Fibroblast of pulmonary artery (primary cell): ENCODE data around the gene SEMA4A.

Source experiments
- DNase-seq: peaks from one replicate; pipeline ENCODE4 v3.0.0-alpha.2; 2010; ENCODE audit warnings: low read depth
- H3K4me3 ChIP-seq: replicated peaks from 2 replicates; pipeline ENCODE4 v1.5.1; 2011; ENCODE audit warnings: low read depth, mild to moderate bottlenecking, control low read depth, low read length, moderate library complexity
- CTCF ChIP-seq: IDR thresholded peaks from 2 replicates; pipeline ENCODE4 v1.5.1; 2011; ENCODE audit warnings: mild to moderate bottlenecking, control low read depth, low read length, inconsistent platforms; ENCODE audit errors: missing control alignments

Gene SEMA4A

DNA sequence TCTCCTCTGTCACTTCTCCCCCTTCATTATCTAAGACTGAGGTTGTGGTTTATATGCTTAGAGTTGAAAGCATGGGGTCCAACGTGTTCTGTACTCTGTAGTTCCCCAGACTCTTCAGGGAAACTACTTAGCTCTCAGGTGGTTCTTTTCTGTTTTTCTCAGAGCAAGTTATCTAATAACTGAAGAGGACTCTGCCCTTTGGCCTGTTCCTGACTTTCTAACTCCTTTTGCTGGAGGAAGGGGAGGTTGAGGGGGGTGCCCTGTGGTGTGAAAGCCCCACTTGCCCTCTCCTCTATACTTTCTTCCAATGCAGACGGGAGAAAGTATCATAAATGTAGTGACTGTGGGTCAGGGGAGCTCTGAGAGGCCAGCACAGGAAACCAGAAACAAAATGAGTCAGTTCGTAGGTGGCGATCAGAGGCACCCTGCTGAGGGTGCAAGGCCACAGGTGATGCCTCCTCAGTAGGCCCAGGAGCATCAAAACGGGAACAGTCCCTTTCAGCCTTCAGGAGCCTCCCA, 45.5 kb downstream of the SEMA4A start:
- TF ChIP-seq CTCF, result no peak
- H3K4me3 ChIP-seq, result no peak overlapping the region
- no peak for DNase-seq

GRCh38 chr1:156200044-156200443, 46.7 kb downstream of the SEMA4A start:
- no peak for TF ChIP-seq CTCF
- no peak overlapping the region for H3K4me3 ChIP-seq
- no peak for DNase-seq

GRCh38 chr1:156203331-156203730, 49.9 kb downstream of the SEMA4A start:
- TF ChIP-seq CTCF, result no peak
- DNase-seq, result peak; percentile 77
- H3K4me3 ChIP-seq, result no peak overlapping the region

- DNase-seq, result no peak
- no peak overlapping the region for H3K4me3 ChIP-seq
- TF ChIP-seq CTCF, result no peak
Measured at GRCh38 chr1:156204686-156205085, 51.3 kb downstream of the SEMA4A start.

DNA sequence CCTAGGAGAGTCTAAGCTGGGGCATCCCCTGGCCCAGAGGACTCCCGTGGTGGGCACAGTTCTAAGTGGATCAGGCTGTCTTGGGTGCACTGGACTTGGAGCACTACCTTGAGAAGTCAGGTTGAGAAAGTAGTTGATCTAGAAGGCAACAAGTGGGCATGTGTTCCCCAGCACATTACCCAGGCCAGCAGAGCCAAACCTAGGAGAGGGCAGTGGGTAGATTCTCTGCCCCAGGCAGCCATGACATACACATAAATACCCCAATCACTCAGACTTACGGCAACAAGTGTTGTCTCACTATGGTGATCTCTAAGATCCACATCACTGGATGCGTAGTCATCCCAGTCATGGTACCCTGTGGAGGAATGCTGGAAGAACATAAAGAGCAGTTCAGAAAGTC, 57.9 kb downstream of the SEMA4A start:
- no peak for TF ChIP-seq CTCF
- H3K4me3 ChIP-seq, result no peak overlapping the region
- no peak for DNase-seq

- TF ChIP-seq CTCF, result no peak
- DNase-seq, result no peak
- peak overlapping the region; percentile 77 for H3K4me3 ChIP-seq
Measured at GRCh38 chr1:156212130-156212529, 58.7 kb downstream of the SEMA4A start.

GRCh38 chr1:156212833-156213643, 59.7 kb downstream of the SEMA4A start, which contains the start of gene PMF1:
PMF1 (plus strand) TSS chr1:156213007; CDS start chr1:156213016, 9 bp downstream.
- H3K4me3 ChIP-seq, result peak within 1 kb of the TSS; percentile 77
- TF ChIP-seq CTCF, result no peak
- peak; percentile 96 for DNase-seq
